ENCODE data around the gene PCDH11Y.
"Not testable (repeated sequence)": the region's sequence is repeated elsewhere in the genome, so short reads cannot be mapped to it uniquely, and the experiment has no call there.

PCDH11Y gene, protein sequence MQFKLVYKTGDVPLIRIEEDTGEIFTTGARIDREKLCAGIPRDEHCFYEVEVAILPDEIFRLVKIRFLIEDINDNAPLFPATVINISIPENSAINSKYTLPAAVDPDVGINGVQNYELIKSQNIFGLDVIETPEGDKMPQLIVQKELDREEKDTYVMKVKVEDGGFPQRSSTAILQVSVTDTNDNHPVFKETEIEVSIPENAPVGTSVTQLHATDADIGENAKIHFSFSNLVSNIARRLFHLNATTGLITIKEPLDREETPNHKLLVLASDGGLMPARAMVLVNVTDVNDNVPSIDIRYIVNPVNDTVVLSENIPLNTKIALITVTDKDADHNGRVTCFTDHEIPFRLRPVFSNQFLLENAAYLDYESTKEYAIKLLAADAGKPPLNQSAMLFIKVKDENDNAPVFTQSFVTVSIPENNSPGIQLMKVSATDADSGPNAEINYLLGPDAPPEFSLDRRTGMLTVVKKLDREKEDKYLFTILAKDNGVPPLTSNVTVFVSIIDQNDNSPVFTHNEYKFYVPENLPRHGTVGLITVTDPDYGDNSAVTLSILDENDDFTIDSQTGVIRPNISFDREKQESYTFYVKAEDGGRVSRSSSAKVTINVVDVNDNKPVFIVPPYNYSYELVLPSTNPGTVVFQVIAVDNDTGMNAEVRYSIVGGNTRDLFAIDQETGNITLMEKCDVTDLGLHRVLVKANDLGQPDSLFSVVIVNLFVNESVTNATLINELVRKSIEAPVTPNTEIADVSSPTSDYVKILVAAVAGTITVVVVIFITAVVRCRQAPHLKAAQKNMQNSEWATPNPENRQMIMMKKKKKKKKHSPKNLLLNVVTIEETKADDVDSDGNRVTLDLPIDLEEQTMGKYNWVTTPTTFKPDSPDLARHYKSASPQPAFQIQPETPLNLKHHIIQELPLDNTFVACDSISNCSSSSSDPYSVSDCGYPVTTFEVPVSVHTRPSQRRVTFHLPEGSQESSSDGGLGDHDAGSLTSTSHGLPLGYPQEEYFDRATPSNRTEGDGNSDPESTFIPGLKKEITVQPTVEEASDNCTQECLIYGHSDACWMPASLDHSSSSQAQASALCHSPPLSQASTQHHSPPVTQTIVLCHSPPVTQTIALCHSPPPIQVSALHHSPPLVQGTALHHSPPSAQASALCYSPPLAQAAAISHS (N-terminal part only)

DNA sequence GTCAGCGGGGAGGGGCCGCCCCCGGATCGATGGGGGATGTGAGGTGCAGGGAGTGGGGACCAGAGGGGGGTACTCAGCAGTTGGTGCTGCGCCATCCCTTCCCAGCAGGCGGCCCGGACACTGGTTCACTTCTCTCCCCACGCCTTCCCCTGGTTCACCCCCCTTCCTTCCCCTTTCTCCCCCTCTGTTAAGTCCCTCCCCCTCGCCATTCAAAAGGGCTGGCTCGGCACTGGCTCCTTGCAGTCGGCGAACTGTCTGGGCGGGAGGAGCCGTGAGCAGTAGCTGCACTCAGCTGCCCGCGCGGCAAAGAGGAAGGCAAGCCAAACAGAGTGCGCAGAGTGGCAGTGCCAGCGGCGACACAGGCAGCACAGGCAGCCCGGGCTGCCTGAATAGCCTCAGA, at the start of gene PCDH11Y:
Gene PCDH11Y (plus strand): TSS at position 240 of the 400 bp plus-strand sequence. CDS start 56,804 bp downstream, outside the sequence.
- DNase-seq: not testable (repeated sequence)

DNA sequence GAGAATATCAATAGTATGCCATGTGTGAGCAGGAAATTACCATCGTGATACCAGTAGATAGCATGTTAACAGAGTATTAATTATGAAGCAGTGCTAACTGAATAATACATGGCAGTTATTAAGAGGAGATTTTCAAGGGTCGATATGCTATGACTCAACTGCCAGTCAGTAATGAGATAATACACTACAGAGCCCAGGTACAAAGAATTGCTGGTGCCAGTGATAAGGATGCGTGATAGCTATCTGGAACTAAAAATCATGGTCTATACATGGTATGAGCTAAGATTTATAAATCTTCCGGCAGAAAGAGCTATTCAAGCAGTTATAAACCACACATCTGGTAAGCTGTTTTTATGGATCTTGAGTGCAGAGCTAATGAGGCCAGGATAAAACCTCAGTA, 32.2 kb upstream of the PCDH11Y start:
- DNase-seq: not testable (repeated sequence)

DNA sequence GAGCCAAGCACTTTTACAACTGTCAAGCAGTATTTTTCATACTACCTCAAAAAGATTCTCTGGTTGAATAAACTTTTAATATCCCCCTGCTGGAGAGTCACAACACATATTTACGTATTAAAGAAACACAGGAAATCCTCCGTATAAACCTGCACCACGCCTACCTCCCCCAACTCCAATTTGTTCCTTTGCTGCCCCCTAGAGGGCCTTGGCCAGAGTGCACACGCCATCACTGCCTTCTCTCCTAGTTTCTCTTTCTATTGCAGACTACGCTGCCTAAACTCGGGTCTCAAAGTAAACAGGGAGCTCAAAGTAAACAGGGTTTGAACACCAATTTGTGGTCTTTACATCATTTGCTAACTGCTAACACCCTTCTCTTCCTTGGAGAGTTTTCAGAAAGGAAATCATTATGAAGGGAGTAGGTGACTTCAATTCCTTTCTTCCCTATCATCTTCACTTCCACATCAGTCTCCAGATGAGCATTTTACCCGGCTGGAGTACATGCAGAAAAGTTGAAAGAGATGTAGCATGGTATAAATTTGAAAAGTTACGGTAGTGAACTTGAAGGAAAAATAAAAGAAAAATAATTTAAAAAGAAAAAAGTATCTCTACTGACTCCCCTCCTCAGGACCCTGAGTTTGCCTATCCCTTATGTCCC, 8.2 kb upstream of the PCDH11Y start:
- not testable (repeated sequence) for DNase-seq

DNA sequence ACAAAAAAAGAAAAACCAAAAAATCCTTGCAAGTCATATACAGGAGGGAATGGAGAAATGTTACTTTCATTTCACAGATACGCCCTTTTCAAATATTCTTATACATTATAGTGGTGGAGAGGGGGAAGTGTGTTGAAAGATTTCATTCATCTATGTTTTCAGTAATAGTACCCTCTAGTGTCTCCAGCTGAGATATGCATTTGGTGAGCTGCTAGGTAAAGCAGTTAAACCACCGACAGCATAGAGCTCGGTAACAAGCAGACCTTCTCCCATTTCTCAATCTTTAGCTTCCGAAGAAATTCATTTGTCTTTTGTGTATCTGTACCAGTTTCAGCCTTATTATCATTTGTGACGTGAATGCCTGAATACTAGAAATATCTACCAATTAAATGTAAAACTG, 5.2 kb upstream of the PCDH11Y start:
- not testable (repeated sequence) for DNase-seq

DNA sequence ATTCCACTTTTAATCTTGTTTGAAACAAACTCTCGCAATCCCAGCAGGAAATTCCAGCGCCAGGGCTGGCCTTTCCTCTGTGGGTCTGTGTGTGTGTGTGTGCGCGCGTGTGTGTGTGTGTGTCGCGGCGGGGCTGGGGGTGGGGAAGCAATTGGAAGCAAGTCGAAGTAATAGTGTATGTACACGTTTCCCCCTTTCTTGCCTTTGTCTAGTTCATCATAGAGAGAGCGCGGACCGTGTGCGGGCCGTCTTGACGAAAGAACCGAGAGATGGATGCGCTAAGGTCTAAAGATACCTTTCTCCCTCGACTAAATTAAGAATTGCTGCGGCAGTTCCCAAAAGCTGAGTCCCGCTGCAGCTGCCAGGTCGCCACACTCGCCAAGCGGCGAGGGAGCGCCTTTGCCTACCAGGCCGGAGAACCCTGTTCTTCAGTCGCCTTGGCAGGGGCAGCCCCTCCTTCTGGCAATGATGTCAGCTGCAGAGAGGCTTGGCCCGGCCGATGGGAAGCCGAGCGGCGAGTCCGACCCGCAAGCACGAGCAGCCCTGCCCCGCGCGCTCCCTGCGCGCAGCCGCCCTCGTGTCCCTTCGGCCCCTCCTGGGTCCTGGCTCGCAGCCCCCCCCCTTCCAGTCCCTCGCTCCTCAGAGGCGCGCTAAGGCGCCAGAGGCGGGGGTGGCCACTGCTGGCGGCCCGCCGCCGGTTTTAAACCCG, 2.5 kb downstream of the PCDH11Y start:
- not testable (repeated sequence) for DNase-seq

DNA sequence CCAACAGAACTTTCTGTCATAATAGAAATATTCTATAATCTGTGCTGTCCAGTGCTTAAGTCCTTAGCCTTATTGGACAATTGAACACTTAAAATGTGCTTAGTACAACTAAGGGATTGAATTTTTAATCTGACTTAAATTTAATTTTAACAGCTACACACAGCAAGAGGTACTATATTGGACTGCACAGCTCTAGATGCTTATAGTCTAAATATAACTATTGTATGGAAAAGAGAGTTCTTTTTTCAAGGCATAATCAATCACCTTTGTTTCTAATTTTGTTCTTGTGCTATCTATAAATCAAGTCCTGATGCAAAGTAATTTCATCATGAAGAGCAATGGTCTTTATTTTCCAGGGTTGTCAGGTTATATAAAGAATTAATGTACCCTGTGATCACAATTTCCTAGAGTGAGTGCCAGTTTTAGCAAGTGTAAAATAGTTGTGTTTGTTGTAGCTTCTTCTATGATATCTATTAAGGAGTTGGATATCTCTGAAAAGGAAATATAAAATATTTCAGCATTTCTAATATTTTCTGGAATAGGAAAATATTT, 39.0 kb downstream of the PCDH11Y start:
- not testable (repeated sequence) for DNase-seq

DNA sequence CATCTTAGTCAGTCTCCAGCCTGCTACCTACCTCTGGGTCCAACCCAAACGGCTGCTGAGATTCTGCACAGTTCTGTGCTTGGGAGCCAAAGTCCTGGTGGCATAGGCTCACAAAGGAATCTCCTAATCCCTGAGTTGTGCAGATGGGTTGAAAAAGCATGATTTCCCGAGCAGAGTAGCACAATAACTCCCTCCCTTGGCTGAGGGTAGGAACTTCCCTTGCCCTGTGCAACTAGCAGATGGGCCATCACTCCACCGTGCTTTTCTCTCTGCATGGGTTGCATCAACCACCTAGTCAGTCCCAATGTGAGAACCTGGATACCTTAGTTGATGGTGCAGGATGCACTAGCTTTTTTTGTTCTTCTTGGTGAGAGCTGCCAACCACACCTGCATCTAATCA, 82.9 kb downstream of the PCDH11Y start:
- DNase-seq: not testable (repeated sequence)

DNA sequence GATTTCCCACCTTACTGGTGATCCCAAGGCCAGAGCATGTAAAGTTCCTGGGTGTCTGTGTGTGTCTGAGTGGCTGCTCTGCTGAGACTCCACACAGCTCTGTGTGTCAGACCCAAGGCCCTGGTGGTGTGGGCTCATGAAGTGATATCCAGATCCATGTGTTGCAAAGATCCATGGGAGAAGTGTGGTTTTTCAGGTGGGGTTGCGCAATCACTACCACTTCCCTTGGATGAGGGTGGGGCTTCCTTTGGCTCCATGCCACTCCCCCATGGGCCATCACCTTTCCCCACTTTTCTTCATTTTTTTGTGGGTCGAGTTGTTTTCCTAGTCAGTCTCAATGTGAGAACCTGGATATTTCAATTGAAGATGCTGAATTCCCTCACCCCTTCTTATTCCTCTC, 182.9 kb downstream of the PCDH11Y start:
- not testable (repeated sequence) for DNase-seq

DNA sequence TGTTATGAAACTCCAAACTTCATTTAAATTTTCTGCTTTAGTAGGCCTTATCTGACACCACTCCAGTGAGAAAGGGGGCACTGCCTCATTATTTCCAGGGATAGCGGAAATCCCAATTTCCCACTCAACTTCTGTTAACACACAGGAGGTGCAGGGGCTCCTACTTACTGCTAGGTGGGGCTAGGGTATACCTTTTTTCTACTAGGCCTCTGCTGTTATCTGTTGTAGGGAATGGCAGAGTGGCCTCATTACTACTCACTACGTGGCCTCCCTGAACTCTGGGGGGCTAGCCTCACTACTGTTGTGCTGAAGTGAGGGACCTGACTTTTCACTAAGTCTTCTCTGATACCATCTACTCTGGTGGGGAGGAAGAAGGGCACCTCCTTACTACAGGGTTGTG, 215.0 kb downstream of the PCDH11Y start:
- DNase-seq: not testable (repeated sequence)

DNA sequence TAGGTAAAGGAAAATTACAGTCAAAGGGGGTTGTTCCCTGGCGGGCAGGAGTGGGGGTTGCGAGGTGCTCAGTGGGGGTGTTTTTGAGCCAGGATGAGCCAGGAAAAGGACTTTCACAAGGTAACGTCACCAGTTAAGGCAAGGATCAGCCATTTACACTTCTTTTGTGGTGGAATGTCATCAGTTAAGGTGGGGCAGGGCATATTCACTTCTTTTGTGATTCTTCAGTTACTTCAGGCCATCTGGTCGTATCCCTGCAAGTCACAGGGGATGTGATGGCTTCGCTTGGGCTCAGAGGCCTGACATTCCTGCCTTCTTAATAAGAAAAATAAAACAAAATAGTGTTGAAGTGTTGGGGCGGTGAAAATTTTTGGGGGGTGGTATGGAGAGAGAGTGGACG, 324.8 kb downstream of the PCDH11Y start:
- not testable (repeated sequence) for DNase-seq

DNA sequence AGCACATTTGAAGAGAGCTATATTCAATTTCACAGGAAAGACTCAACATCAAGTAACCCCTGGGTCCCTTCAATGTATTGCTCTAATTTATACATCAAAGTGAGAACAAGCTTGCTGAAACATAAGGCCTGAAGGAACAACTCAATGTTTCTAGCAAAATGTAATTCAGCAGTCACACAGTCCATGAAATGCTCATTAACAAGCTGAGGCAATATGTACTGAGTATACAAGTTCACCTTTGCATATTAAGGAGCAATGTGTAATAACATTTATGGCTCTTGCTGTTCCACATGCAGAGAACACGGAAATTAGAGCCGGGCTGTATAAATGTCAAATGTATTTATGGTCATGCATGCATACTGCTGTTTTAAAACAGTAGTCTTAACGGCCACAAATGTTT, 342.1 kb downstream of the PCDH11Y start:
- not testable (repeated sequence) for DNase-seq

DNA sequence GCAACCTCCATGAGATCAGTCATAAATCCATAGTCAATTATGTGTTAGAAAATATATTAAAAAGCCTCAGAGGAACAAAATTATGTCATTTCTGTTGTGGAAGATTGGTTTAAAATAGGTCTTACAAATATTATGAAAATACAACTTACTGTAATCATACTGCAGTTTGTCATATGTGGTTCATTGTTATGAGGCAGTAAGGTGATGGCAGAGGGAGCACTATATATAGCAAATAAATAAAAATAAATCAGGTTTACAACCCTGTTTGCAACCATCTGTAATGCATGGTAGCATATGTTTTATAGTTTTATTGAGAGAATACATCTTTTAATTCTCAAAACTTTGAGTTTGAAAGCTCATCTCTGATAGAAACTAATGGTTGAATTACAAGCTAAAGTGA, 543.6 kb downstream of the PCDH11Y start:
- not testable (repeated sequence) for DNase-seq

DNA sequence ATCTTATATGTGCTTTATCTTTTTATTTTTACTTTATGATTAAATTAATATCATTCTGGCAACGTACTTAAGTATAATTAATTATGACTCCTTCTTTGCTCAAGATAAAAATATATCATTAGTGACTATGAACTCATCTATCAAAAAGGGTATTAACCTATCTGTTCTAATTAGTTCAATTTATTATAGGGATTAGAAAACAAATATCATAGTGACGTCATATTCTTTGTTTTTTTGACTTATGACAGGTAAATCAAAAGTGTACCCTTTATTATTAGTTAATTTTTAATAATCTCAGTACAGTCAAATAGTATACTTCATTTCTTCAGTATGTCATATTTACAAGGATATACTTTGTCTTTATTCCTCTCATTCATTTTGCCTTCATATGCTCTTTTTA, 638.5 kb downstream of the PCDH11Y start:
- DNase-seq: not testable (repeated sequence)

DNA sequence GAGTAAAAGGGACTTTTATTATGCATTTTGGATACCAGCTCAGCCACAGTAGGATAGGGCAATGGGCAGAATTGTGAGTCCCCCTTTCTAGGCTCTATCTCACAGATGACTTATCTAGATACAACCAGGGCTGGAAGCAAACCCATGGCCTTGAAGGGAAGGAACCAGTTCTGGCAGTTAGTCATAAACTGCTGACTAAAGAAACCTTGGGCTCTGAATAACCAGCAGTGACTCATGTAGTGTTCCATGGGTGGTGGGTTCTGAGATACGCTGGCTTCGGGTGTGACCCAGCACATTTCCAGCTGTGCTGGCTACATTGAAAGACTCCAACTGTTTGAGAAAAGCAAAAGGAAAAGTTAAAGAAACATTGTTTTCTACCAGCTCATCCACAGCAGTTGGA, 679.2 kb downstream of the PCDH11Y start:
- not testable (repeated sequence) for DNase-seq

DNA sequence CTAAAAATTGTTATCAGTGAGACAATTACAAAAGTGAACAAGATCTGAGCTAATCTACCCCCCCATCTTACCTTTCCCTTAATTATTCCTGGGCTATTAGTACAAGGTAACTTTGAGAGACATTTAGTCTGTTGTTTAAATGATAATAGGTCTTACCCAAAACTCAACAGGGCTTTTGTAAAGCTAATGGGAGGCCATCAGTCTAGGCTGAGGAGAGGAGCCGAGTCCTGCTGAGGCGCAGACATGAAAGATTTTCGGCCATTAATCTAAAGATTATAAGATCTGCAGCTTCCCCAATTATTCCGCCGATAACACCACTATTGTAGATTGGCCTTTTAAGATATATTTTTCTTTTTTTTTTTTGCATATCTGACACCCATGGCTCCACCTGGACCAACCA, 708.6 kb downstream of the PCDH11Y start:
- not testable (repeated sequence) for DNase-seq

DNA sequence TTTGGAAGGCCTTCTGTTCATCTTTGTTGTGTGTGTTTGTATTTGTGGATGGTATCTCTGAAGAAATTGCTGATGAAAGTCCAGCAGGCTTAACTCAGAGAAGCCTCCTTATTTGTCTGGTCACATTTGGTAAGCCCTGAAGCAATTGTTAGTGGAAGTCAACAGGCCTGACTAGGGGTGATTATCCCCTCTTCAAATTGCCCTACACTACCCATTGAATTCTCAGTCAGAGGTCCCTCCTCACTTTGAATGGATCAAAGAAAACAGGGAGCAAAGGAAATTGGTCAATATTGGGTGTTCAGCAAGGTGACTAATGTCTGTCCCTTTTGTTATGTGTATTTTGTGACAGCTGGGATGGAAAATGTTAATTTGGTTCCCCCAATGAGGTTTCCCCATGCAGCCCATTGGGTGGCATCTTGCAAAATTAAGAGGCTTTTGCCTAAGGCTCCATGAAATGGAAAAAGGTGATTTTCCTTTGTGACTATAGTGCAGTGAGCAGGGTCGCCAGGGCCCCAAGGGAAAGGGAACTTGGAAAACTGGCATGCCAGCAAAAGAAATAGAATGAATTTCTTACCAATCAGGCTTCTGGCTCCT, 709.8 kb downstream of the PCDH11Y start:
- not testable (repeated sequence) for DNase-seq

DNA sequence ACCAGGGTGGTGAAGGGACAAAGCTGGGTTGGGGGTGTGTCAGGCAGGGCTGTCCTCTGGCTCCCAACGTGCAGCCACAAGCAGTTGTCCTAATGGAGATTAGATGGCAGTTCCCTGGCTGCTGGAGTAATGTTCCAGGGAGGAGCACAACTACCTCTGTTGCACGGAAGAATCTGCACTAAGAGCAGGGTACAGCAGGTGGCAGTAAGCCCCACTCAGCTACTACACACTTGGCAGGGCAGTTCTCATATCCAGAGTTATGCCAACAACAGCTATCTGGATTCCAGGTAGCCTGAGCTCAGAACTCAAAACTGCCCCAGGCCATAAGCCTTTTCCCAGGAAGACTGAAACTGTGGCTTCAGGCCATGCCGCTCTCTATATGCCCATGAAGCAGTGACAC, 761.3 kb downstream of the PCDH11Y start:
- not testable (repeated sequence) for DNase-seq

DNA sequence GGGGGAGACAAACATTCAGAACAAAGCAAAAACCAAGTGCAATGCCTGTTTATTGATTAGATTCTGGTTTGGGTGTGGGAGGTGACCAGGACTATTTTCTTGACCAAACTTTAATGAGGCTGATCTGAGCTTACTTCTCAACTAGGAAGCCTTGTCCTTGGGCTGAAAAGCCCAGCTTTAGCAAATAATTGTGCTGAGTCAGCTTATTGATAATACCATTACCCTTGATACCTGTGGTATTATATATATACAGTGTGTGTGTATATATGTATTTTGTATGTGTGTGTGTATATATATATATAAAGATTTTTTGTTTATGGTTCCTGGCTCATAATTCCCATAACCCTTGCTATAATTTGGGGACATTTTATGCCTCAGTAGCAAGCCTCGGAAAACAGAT, 776.4 kb downstream of the PCDH11Y start:
- not testable (repeated sequence) for DNase-seq
